Progenitor cell of endocrine pancreas (in vitro differentiated cells): ENCODE results near the gene TTC28. TPM values are rescaled to one million over a fixed set of nuclear protein-coding genes. Genes with fewer than 3 reads are reported as not detected.

ENCODE experiments used
- DNase-seq: peaks from one replicate; pipeline ENCODE4 v3.0.0; 2021; ENCODE audit warnings: low spot score; ENCODE audit not compliant: unreplicated experiment
- H3K27ac Mint-ChIP-seq: 2 replicates; pipeline ENCODE4 v1.8.0; 2021; ENCODE audit warnings: mild to moderate bottlenecking, moderate library complexity, mixed read lengths
- H3K27me3 Mint-ChIP-seq: 2 replicates; pipeline ENCODE4 v1.8.0; 2021; ENCODE audit warnings: mixed read lengths
- H3K36me3 Mint-ChIP-seq: 2 replicates; pipeline ENCODE4 v1.8.0; 2022; ENCODE audit warnings: mixed read lengths; ENCODE audit not compliant: insufficient read depth
- H3K4me1 Mint-ChIP-seq: 2 replicates; pipeline ENCODE4 v1.8.0; 2021; ENCODE audit warnings: low read depth, mixed read lengths
- H3K4me3 Mint-ChIP-seq: 2 replicates; pipeline ENCODE4 v1.8.0; 2021; ENCODE audit warnings: low read depth, mild to moderate bottlenecking, moderate library complexity, mixed read lengths
- H3K9me3 Mint-ChIP-seq: 2 replicates; pipeline ENCODE4 v1.8.0; 2021; ENCODE audit warnings: low read depth, mixed read lengths
- total RNA-seq: library from RNA; stranded (reverse); gene quantifications from 2 replicates; pipeline ENCODE4 v1.2.1, GENCODE V29; 2021
- TF ChIP-seq, protein P1 (sequence below): fragments of 200-600 bp; sonication (generic); IDR thresholded peaks from one replicate; pipeline ENCODE4 v1.5.0; 2021; ENCODE audit warnings: antibody characterized with exemption, mild to moderate bottlenecking; ENCODE audit not compliant: unreplicated experiment

Gene TTC28
- total RNA-seq, 1 donor from 2014 or later = 35.2 TPM

DNA sequence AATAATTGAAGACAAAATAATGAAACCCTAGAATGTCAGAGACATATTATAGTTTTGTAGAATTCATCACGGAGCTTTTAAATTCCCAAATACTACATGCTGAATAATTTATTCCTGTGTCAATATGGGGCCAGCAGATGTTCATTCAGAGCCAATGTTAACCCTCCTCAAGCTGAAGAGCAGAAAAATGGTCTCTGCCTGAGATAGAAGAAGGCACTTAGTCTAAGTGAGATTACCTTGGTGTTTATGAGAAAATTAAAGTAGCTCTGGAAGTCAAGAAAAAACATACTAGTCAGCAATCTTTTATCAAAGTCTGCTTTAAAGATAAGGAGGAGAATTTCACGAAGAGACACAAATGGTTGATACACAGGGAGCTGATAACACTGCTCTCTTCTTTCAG is 328.2 kb downstream of the TTC28 start:
- H3K4me3 Mint-ChIP-seq = no peak overlapping the region
- TF ChIP-seq, protein P1, sequence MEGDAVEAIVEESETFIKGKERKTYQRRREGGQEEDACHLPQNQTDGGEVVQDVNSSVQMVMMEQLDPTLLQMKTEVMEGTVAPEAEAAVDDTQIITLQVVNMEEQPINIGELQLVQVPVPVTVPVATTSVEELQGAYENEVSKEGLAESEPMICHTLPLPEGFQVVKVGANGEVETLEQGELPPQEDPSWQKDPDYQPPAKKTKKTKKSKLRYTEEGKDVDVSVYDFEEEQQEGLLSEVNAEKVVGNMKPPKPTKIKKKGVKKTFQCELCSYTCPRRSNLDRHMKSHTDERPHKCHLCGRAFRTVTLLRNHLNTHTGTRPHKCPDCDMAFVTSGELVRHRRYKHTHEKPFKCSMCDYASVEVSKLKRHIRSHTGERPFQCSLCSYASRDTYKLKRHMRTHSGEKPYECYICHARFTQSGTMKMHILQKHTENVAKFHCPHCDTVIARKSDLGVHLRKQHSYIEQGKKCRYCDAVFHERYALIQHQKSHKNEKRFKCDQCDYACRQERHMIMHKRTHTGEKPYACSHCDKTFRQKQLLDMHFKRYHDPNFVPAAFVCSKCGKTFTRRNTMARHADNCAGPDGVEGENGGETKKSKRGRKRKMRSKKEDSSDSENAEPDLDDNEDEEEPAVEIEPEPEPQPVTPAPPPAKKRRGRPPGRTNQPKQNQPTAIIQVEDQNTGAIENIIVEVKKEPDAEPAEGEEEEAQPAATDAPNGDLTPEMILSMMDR = no peak
- H3K9me3 Mint-ChIP-seq = no peaks in the 10 kb centered on the region
- H3K4me1 Mint-ChIP-seq = peaks cover 12% of the 10 kb centered on the region
- H3K27me3 Mint-ChIP-seq = no peaks in the 10 kb centered on the region
- H3K27ac Mint-ChIP-seq = no peak overlapping the region
- no peak for DNase-seq
- no peaks in the 10 kb centered on the region for H3K36me3 Mint-ChIP-seq

DNA sequence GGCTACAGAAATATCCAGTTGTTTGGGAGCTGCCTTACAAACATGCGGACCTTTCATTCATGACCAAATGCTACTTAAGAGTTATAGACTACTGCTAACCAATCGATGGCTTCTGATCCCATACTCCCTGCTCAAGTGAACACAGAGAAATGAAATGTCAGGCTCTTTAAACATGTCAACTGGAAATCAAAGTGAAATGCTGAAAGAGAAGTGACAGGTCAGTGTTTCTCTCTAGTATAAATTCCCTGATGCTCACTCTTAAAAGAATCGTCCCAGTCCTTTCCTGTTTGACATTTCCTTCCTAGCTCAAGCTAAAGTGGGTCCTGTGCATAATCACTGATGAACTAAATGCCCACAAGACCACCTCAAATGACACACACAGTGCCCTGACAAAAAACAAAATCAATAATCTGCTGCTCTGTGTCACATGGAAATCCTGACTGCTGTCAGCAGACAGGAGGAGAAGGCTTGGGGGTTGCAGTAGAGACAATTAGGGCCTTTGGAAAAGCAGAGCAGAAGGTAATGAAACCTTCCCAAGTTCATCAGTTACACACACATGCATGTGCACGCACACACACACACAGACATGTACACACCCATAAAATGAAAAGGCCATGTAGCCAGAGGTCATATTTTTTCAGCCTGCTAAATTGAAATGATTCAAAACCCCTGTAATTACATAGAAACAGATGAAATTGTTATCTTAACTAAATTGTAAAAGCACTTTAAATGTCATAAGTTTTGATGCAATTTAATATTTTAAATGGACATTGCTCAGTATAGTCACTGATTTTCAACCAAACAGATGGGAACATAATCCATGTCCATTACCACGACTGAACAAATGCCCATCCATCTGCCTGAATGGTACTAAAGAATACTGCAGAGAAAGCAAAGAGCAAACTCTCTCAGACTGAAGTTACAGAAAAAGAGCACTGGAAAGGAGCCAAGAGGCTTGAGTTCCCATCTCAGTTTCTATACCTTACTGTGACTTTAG is 330.7 kb downstream of the TTC28 start:
- H3K4me3 Mint-ChIP-seq = no peak overlapping the region
- H3K36me3 Mint-ChIP-seq = no peaks in the 10 kb centered on the region
- no peaks in the 10 kb centered on the region for H3K9me3 Mint-ChIP-seq
- peaks cover 12% of the 10 kb centered on the region for H3K4me1 Mint-ChIP-seq
- H3K27ac Mint-ChIP-seq = no peak overlapping the region
- no peak for DNase-seq
- TF ChIP-seq, protein P1 = no peak
- no peaks in the 10 kb centered on the region for H3K27me3 Mint-ChIP-seq

DNA sequence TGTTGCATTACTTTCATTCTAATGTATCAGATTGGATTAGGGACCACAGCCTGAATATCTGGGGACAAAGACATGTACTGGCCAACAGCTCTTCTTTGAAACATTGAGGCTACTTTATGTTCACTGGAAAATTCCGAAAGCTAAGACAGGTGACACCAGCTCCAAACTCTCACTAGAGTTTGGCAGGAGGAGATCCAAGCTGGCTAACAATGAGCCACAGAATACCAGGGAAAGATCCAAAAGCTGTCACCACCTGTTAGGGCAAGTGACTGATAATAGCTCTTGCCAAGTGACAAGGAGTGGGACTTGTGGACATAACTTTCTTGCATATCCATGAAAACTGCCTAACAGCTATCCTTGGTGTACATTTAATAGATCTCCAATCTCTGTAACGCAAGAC is 333.3 kb downstream of the TTC28 start:
- no peaks in the 10 kb centered on the region for H3K9me3 Mint-ChIP-seq
- H3K27ac Mint-ChIP-seq = no peak overlapping the region
- no peak for DNase-seq
- H3K4me3 Mint-ChIP-seq = no peak overlapping the region
- H3K27me3 Mint-ChIP-seq = no peaks in the 10 kb centered on the region
- peaks cover 8% of the 10 kb centered on the region for H3K4me1 Mint-ChIP-seq
- TF ChIP-seq, protein P1 = no peak
- no peaks in the 10 kb centered on the region for H3K36me3 Mint-ChIP-seq

DNA sequence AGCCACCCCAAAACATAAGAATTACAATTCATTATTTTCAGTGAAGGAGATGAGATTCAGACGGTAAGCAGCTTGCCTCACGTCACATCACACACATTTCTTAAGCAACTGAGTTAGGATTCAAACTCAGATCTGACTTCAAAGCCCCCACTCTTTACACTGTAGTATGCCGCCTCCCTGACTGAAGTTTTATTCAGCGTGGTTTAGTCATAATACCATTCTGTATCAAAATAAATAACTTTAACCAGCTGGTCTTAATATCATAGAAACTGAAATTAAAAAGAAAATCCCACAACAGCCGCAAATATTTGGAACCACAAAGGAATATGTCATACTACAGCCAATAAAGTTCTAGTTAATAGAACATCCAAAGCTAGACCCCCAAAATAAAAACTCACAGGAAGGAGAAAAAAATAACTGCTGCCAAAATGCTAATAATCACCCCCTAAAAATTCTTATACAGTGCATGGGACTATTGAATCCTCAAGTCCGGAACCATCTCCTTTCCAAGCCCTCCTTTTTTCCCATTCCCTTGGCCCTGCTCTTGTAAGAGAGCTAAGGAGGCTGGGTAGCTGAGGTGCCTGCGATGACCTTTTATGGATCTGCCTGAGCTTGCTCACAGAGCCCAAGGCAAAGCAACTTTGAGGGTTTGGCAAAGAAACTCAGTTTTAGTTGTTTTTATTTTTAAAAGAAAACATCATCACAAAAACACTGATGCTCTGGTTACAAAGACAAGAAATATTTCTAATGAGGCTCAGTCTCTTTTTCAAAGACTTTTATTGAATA is 334.5 kb downstream of the TTC28 start:
- no peak for DNase-seq
- peaks cover 6% of the 10 kb centered on the region for H3K4me1 Mint-ChIP-seq
- TF ChIP-seq, protein P1 = no peak
- H3K36me3 Mint-ChIP-seq = peaks cover 2% of the 10 kb centered on the region
- H3K27ac Mint-ChIP-seq = no peak overlapping the region
- no peak overlapping the region for H3K4me3 Mint-ChIP-seq
- H3K27me3 Mint-ChIP-seq = no peaks in the 10 kb centered on the region
- H3K9me3 Mint-ChIP-seq = peaks cover 5% of the 10 kb centered on the region

DNA sequence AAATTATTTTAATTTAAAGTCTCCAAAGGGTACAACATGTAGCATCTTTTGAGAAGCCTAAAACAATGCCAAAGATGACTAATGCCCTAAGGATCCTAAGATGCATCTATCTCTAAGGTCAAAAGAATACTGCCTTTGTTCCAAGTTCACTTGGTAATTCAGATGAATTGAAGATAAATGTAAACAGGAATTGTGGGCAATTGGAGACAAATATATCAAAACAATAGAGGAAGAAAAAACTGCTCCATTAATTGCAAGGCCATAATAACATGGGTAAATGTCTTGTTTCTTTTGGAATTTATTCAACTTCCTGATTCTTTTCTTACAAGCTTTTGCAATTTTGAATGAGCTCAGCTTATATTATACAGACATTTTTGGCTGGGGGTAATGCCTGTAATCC is 338.6 kb downstream of the TTC28 start:
- DNase-seq = no peak
- Mint-ChIP-seq H3K27me3 (no peaks in the 10 kb centered on the region), H3K27ac (no peak overlapping the region), H3K4me1 (no peaks in the 10 kb centered on the region), H3K4me3 (no peak overlapping the region), H3K36me3 (peaks cover 11% of the 10 kb centered on the region), H3K9me3 (peaks cover 22% of the 10 kb centered on the region)
- TF ChIP-seq, protein P1 = no peak
